HG02759 (cell line): Measurements from ENCODE around the gene LRIT2.
A peak's percentile ranks its signal among the peaks of the same experiment; 100 is the strongest.

Experiments used
- ATAC-seq: cut with Tn5 transposase; IDR thresholded peaks from one replicate; pipeline ENCODE4 v1.9.1; 2021; ENCODE audit warnings: mild to moderate bottlenecking, moderate library complexity; ENCODE audit not compliant: unreplicated experiment

Gene LRIT2

DNA sequence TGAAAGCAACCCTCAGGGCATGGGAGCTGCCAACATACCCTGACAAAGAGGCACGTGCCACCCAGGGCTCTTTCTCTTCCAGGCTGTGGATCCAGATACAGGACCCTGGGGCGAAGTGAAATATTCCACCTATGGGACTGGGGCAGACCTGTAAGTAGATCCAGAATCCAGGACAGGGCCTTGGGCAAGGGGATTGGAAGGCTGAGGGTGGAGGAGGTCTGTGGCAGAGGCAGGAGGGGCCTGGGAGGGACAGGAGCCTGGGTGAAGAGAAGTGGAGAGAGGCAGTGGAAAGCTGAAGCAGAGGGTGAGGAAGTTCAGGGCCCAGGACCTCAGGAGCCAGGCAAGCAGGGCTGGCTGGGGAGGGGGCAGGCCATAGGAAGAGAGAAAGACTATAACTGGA is 13.8 kb downstream of the LRIT2 start:
- no peak for ATAC-seq

DNA sequence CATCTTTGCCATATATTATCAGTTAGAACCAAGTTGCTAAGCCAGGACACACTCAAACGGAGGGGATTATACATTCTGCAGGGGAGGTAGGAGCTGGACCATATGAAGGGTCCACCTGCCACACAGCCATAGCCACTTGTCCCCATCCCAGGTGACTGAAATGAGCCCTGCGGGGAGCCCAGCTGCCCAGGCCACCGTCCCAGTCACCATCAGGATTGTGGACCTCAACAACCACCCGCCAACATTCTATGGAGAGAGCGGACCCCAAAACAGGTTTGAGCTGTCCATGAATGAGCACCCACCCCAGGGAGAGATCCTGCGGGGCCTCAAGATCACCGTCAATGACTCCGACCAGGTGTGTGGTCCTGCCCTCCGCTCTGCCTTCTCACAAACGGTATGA is 17.3 kb downstream of the LRIT2 start:
- no peak for ATAC-seq

DNA sequence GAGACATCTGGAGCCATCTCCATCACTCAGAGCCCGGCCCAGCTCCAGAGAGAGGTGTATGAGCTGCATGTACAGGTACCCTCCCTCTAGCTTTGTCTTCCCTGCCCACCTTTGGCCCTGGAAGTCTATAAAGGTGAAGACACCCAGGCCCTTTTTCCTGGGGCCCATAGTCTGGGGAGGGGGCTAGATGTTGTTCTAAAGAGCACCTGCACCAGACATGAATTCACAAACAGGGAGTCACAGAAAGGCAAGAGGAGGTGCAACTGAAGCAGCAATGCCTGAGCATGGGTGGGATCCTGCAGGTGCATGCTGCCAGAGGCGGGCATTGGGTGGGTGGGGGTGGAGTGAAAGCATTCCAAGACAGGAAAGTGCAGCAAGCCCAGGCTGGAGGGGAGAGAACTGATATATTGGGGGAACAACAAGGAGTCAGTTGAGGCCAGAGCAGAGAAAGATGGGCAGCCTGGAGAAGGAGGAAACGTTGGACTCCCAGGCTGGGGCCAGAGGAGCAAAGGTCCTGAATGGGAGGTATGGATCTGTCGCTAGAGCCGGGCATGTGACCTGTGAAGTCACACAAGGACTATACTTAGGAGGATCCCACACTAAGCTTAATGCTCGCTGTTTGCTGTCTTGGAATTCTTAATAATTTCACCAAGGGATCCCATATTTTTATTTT is 19.4 kb downstream of the LRIT2 start:
- no peak for ATAC-seq

DNA sequence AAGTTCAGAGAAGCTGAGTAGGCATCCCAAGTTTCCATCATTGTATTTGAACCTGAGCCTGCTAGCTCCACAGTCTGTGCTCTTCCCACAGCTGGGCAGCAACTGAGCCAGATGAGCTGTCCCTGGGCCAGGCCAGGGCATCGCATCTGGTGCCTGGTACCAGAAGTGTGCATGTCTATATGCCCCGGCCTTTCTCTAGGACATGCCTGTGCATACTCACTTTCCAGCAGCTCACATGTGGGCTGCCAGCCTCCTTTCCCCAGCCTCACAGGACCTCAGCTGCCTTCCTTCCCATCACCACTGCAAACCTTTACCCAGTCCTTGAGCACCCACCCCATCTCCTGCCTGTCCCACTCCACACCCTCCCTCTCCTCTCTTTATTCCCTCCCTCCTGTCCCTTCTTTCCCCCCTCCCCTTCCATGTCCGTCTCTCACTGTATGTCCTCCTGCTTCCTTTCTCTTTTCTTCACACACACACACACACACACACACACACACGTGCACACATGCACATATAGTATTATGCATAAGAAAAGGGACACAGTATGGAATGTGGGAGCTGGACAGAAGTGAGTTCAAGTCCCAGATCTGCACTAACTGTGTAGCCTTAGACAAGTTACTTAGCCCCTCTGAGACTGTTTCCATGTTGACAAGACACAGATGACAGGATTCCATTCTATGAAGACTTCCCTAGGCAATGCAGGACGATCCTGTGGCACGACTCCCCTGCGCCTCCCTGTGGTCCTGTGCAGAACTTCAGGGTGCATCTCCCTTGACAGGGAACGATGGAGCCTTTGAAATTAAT is 20.1 kb downstream of the LRIT2 start:
- ATAC-seq = peak; percentile 81

DNA sequence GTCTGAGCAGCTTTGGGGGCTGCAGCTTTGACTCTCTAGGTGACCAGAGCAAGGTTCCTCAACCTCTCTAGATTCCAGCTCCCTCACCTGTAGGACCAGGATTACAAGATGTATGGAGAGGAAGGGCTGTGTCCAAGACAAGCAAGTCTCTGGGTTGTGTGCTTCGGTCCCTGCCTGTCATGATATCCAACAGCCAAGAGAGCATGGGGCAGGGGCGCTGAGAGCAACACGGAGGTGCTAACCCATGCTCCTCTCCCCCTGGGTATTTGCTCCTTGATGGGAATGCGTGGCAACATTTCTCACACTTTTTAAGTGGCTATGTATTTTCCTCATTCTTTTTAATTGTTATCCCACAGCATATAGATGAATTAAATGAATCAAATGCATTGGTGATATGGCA is 20.7 kb downstream of the LRIT2 start:
- no peak for ATAC-seq

DNA sequence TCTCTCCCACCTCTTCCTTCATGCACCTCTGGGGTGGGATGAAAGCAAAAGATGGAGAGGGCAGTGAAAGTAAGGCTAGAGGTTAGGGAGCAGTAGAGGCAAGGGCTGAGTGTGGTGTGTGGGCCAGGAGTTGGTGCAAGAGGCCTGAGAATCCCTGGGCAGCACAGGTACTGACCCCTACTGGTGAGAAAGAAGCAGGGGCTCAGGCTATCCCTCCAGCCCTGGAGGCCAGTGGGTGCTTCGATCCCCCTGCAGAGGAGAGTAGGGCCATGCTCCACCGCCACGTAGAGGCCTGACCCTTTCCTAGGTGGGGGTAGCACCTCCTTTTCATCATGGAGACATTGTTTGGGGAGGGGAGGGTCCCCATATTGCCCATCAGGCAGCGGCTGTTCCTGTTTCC is 21.2 kb downstream of the LRIT2 start:
- ATAC-seq = no peak

DNA sequence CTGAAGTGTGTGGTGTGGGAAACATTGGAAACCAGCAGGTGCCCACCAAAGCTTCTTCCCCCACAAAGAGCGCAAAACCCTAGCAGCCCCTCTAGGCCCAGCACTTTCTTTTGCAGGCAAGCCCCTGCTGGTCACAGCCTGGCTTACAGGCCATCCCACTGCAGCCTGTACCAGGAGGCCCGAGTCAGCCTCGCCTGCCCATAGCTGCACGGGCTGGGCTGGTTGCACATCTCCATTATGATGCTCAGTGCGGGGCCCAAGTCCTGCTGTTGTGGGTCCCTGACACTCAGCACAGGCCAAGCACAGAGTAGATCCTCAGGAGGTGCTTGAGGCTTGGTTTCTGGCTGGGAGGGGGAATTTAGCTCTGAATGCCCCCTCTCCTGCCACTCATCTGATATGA is 23.0 kb downstream of the LRIT2 start:
- ATAC-seq = no peak

DNA sequence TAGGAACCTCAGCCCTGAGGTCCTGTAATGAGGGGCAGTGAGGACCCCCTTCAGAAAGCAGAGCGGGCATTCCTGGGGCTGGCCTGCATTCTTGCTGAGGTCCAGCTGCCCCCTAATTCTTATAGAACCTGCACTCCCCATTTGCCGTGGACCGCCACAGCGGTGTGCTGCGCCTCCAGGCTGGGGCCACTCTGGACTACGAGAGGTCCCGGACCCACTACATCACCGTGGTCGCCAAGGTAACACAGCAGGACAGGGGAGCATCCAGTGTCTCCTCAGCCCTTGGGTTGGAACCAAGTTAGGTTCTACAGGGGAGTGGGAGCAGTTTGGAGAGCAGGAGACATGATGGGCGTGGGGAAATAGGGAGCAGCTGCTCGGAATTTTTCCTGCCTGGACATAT is 23.7 kb downstream of the LRIT2 start:
- ATAC-seq = no peak

DNA sequence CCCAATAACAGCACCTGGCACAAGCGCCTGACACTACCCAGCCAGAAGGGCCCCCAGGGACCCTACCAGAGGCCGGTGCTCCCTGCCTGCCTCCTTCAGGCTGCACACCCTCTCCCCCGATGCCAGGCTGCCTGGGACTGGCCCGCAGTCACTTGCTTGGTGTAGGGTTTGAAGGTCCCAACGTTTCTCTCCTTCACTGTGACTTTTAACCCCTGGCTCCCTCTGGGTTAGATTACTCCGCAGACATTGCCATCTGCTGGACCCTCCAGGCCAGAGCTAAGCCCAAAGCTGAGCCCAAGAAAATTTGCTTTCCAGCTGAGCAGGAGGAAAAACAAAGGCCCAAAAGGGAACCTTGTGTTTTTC is 24.1 kb downstream of the LRIT2 start:
- no peak for ATAC-seq

DNA sequence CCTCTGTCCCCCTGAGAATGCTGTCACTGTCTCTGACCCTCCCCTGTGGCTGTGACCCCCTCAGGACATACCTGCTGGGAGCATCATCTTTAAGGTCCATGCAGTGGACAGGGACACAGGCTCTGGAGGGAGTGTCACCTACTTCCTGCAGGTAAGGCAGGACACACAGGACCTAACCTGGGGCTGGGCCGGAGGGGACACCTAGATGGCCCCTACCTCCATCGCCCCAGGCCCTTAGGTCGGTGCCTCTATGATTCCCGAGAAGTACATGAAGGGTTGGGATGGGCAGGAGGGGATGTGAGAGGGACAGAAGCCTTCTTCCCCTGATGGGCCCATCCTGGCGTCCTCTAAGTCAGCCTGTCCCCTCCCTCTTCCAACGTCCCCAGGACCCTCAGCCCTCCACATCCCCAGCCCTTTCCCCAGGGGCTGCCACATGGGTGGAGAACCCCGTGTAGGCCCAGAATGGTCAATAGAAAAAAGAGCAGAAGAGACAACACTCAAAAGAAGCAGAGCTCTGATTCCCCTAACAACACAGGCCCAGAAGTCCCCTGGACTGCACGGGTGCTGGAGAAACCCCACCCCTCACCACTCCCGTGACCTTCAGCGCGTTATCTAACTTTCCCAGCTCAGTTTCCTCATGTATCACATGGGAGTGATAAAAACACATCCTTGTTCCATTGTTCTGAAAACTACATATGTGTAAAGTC is 24.7 kb downstream of the LRIT2 start:
- no peak for ATAC-seq

DNA sequence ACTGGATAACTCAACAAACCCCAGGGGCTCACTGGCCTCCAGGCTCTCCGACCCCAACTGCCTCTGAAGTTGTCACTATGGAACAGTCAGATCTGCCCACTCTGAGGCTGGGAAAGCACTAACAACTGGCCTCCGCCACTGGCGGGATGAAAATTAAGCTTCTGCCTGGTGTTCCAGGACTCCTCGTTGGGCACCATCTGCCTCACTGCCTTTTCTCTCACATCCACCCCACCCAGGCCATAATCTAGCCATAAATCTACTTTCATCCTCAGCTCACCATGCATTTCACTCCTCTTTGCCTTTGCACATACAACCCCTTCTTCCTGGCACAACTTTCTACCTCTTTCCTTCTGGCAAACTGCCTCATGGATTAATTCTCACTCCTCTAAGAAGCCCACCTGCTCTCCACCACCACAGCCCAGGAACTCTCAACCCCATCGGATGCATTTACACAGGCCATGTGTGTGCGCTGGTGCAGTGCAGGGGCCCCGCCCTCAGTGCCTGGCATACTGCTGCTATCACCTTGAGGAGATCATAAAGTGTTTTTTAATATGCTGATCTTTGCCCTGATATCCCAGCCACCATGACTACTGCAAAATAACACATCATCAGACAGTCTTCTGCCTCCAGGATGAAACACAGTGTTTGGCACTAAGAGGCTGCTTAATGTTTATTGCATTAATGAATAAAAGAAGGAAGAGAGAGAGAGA is 27.0 kb downstream of the LRIT2 start:
- ATAC-seq = no peak

DNA sequence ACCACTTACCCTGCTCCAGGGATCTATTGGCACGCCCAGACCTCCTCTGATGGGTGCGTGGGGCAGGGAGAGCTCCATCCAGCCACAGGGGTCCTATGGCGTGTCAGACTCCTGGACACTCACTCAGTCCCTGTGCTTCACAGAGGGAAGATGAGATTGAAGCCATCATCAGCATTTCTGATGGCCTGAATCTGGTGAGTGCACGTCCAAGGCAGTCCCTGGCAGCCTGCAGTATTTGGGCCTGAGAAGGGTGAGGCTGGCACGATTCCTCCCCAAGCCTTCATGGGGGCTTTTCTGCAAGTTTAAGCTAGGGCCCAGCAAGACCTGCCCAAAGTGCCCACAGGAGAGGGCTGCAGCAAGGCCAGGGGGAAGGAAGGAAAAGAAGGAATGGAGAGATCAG is 27.7 kb downstream of the LRIT2 start:
- ATAC-seq = no peak

DNA sequence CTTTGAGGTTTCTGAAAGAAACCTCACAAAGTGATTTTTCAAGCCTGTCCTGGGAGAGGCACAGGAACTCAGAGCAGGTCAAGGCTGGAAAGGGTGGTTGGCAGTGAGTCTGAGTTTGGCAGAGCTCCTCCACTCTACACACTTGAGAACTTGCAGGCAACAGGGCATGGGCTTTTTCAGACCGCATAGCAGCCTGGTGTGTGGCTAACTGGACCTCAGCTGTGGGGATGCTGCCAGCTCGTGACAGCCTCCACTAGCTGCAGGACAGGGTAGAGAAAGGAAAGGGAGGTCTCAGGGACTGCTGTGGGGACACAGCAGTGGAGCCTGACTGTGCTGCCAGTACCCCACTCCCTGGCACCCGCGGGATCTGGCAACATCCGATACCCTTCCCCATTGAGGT is 28.4 kb downstream of the LRIT2 start:
- ATAC-seq = no peak

DNA sequence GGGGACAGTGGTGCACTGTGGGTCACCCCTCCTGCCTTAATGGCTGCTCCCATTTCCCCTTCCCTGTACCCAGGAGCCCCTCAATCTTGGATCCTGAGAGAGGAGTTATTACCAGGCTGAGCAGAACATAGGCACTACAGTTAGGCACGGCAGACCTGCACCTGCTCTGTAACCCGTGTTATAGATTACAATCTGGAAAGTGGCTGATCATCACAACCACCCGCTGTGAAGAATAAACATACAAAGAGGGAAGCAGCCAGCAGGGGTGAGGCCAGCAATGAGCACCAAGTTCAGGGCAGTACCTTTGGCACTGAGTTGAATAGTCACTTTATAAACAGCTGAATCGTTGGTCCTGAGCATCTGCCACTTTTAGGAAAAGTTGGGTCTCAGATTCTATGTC is 29.3 kb downstream of the LRIT2 start:
- ATAC-seq = no peak

DNA sequence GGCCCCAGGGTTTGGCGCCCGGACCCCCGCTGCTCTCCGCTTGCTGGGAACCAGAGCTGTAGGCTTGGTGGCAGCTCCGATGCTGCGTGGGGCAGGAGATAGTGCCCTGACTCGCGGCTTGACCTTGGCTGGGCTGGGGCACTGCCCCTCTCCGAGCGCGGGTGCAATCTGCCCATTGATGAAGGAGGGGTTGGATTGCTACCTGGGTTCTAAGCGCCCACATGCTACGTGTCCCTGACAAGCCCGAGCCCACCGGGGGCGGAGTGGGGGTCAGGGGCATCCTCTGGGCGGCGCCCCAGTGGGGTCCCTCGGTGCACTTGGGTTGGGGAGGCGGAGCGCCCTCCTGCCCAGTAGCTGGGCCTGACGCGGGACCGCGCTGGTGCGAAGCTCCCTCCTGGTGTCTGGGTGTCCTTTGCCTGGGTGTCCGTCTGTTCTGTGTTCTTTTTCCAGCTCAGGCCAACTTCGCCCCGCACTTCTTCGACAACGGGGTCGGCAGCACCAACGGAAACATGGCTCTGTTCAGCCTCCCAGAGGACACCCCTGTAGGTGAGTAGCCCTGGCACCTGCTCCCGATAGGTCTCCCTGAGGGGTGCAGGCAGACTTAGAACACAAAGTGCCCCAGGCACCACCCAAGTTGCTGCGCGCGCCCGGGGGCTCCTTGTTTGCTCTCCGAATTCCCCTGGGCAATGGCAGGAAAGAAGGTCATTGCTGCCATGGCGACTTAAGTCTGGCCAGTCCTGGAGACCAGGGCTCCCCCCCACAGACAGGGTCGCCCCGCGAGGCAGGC is 30.1 kb downstream of the LRIT2 start:
- no peak for ATAC-seq

DNA sequence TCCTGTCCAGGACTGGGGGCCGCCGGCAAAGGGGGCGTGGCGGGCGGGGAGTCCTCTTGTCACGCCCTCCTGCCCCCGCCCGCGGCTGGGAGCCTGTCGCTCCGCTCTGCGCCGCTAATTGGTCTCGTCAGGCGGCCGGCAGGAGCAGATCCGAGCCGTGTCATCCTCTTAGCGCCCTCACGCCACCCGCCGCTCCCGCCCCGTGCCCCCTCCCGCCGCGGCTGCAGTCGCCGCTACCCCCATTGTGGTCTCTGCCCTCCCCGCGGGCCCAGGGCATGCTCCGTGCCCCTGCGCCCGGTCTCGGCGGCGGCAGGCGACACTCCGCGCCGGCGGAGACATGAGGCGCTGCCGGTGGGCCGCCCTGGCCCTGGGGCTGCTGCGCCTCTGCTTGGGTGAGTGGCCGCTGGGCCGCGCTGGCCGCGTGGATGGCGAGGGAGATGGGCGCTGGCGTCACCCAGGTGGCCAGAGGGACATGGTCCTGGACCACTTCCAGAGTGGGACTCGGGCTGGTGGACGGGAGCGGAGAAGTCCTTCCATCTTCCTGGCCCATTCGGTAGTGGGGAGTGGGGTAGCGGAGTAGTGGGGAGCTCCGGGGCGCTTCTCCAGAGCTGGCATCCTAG is 30.8 kb downstream of the LRIT2 start, which contains the start of gene CDHR1:
Gene CDHR1, plus strand, starts transcription at position 114 of the 620 bp plus-strand sequence. Its CDS starts 224 bp downstream, at position 338.
- ATAC-seq = peak; percentile 82

DNA sequence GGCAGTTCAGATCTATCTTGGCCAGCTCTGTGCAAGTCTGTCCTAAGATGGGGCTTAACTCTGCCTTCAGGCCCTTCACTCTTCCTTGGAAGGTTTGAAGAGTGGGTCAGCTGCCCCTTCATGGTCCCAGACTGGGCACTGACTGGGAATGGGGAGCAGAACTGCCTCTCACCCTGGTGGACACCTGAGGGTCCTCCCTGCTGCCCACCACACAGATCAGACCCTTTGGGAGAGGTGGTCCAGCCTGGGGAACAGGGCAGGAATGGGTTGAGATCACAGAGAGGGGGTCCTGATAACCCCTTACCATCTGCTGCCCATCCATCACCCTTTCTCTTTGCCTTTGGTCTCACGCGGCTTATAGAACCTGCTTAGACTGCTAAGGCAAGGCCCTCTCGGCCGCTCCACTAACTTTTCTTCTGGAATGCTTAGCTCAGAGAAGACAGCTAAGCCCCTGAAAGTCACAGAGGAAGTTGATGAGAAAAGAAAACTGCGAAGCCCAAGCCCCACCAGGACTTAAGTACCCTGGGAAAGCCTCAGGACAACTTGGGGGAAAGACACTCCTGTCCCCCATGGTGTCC is 31.4 kb downstream of the LRIT2 start:
- peak; percentile 14 for ATAC-seq

DNA sequence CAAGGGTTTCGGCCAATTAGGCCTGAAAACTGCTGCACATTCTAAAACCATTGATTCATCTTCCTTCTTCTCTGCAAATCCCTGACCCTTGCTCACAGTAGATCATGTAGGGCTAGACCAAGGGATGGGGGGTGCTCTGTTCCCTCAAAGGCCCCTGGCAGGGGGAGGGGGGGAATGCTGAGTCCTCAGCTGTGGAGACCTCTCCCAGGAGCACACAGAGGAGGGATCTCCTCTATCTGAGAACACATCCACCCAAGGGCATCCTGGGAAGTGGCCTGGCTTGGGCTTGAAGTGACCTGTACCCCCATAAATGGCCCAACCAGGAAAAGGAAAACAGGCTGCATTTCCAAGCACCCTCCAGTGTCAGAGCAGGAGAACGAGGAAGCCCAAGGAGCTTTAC is 32.0 kb downstream of the LRIT2 start:
- no peak for ATAC-seq

DNA sequence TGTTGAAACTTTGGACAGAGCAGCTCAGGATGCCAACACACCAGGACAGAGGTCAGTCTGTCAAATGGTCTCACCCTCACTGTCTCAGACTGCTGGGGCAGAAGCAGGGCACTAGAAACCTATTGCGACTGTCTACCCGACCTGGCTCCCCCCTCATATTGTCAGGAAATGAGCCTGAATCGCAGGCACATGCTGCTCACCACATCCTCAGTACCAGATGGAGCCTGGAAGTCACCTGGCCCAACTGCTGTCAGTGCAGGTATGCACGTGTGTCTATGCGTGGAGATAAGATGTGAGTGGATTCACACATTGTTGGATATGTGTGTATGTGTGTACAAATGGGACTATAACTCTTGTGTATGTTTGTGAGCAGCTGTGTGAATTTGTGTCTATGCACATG is 34.2 kb downstream of the LRIT2 start:
- no peak for ATAC-seq

DNA sequence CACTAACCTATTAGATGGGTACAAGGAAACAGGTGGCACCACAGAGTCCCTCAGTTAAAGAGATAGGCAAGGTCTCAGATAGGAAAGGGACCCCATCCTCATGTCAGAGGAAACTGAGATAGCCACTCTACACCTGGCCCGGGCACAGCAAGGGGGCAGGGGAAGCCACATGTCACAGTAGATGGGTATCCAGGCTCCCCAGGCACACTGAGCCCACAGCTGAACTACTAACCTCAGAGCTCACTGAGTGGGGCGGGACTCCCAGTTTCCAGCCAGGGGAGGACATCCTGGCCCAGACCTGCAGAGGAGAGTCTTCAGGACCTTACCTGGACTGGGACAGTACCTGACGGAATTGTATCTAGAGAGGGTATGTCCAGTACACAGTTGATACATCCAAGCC is 34.7 kb downstream of the LRIT2 start:
- no peak for ATAC-seq
